Measurements from ENCODE around the gene TMC8.
A peak's percentile ranks its signal among the peaks of the same experiment; 100 is the strongest.
"Not testable (repeated sequence)": the region's sequence is repeated elsewhere in the genome, so short reads cannot be mapped to it uniquely, and the experiment has no call there.

Gene TMC8, protein sequence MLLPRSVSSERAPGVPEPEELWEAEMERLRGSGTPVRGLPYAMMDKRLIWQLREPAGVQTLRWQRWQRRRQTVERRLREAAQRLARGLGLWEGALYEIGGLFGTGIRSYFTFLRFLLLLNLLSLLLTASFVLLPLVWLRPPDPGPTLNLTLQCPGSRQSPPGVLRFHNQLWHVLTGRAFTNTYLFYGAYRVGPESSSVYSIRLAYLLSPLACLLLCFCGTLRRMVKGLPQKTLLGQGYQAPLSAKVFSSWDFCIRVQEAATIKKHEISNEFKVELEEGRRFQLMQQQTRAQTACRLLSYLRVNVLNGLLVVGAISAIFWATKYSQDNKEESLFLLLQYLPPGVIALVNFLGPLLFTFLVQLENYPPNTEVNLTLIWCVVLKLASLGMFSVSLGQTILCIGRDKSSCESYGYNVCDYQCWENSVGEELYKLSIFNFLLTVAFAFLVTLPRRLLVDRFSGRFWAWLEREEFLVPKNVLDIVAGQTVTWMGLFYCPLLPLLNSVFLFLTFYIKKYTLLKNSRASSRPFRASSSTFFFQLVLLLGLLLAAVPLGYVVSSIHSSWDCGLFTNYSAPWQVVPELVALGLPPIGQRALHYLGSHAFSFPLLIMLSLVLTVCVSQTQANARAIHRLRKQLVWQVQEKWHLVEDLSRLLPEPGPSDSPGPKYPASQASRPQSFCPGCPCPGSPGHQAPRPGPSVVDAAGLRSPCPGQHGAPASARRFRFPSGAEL

DNA sequence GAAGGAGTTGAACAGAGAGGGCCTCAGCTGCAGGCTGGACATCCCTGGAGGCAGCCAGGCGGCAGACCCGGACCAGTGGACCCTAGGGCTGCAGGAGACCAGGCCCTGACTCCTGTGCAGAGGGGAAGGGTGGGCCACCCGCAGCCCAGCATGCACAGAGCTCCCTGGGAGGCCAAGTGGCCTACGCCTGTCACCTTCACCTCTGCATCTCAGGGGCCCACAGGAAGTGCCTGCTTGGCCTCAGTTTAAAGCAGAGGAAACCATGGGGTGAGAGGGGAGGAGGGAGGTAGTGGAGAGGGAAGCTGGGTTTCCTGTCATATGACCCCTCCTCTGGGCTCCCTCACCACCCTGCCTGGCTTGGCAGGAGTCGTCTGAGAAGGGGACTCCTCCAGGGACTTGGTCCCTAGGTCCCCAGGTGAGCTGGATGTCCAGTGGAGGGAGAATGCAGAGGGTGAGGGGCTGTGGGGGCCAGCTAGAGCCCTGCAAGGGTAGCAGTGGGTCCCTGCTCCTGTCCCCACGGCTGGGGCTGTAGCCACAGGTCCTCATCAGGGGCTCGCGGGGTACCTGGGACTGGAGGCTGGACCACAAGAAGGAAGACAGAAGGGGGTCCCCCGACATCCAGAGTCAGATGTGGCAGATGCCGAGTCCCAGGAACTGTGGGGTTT is at the start of gene TMC8:
TMC8 (plus strand) TSS at position 335 of the 665 bp plus-strand sequence. CDS start 818 bp downstream, outside the sequence.
- DNase-seq, result no peak

DNA sequence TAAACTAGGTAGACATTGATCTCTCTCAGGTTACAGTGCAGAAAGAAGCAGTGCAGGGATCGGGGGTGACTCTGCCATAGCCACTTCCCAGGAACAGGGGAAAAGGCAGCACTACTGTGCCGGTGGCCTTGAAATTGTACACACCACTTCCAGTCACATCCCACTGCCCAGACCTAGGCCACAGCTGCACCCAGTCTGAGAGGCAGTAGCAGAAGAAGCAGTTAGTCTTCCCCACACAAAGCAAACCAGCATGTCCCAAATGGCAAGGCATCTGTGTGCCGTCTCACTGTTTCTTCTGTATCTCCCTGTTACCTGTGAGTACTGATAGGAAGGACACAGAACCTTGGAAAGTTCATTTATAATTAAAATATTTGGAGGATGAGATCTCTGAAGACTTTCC is 49.0 kb upstream of the TMC8 start:
- DNase-seq, result no peak

- not testable (repeated sequence) for DNase-seq
Observed at GRCh38 chr17:78082355-78082872, 48.2 kb upstream of the TMC8 start.

DNA sequence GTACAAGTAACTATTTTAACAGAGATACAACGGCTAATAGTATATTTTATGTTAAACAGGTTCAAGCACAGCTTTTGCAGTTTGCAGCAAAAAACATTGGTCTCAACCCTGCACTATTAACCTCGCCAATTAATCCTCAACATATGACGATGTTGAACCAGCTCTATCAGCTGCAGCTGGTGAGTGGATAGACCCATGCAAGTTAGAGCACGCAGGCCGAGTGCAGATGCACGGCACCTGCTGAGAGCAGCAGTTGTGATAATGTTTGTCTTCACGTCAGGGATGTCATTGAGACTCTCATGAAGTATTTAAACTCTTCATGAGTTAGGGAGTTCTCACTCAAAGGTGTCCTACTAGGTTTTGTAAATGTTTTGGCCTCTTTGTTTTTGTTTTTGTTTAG is 47.6 kb upstream of the TMC8 start:
- DNase-seq, result peak; percentile 36

GRCh38 chr17:78086740-78087139 is 43.8 kb upstream of the TMC8 start:
- no peak for DNase-seq

GRCh38 chr17:78088529-78088928 is 42.0 kb upstream of the TMC8 start:
- DNase-seq, result no peak

DNA sequence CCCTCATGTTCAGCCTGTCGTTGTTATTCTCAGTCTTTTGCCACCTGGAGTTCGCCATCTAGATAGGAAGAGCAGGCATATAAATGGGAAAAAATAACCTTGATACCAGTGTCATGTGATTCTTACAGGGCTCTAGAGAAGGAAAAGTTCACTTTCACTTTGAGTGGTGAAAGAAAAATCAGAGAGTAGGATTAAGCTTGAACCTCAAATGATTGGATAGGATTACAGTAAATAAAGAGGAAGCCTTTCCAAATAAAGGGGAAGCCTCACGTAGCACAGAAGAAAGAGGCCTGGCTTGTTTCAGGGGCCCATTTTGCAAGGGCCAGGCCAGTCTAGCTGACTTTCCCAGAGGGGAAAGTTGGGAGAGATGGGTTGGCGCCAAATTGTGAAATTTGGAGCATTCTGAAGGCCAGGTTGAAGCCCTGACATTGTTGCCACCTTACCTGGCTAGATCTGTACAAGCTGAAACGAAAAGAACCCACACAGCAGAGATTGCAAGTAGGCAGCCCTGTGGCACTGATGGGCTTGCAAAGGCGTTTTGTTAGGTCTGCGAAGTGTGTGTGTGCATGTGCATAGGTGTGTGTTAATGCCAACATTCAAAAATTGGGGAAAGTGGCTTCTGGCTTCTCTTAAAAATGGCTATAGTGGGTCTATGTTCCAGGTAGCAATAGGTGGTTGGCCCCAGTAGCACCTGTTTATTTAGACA is 40.8 kb upstream of the TMC8 start:
- no peak for DNase-seq

- DNase-seq, result no peak
Observed at GRCh38 chr17:78092794-78093324, 37.7 kb upstream of the TMC8 start.

GRCh38 chr17:78095035-78095434 is 35.5 kb upstream of the TMC8 start:
- DNase-seq, result no peak

- DNase-seq, result no peak
Observed at GRCh38 chr17:78096093-78096492, 34.5 kb upstream of the TMC8 start.

GRCh38 chr17:78101112-78101511 is 29.5 kb upstream of the TMC8 start:
- no peak for DNase-seq

- no peak for DNase-seq
Observed at GRCh38 chr17:78101542-78101941, 29.0 kb upstream of the TMC8 start.

GRCh38 chr17:78103311-78103710 is 27.3 kb upstream of the TMC8 start:
- DNase-seq, result no peak

DNA sequence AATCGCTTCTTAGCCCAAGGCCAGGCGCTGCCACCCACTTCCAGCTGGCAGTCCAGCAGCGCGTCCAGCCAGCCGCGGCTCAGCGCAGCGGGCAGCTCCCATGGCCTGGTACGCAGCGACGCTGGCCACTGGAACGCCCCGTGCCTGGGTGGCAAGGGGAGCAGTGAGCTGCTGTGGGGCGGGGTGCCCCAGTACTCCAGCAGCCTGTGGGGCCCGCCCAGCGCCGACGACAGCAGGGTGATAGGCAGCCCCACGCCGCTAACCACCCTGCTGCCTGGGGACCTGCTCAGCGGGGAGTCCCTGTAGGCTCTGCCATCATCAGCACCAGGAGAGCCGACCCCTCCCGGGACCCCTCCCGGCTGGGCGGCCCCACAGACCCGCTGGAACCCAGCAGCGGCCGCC is 26.0 kb upstream of the TMC8 start:
- no peak for DNase-seq

DNA sequence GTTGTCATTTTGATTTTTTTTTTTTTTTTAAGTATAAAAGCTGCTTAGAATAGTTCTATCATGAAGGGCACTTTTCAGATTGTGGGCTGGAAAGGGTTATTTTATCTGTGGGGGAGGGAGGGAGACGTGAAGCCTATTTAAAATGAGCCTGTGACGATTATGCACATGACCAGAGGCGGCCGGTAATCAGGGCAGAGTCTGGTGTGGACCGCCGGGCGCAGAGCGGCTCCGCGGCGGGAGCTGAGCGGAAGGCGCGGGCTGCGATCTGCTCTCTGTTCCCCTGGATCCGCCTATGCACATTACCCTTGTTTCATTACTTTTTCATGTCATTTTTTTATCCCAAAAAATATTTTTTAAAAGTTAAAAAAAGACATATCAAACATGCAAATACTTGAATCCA is 25.5 kb upstream of the TMC8 start:
- no peak for DNase-seq

DNA sequence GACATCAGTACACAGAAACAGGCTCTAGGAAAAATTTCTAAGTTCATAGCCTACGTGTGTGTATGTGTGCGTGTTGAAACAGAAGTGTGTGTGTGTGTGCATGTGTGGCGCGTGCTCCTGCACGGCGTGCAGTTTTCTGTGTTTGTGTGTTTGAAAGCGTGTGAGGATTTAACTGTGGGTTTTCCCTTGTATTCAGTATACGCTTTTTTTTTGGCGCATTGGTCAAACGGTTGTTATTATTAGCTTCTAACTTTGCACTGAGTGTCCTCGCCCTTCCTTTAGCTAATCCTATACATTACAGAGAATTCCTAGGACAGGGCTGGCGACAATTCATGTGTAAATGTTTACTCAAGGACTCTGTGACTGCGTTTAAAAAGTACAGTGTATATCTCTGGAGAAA is 25.0 kb upstream of the TMC8 start:
- DNase-seq, result no peak

DNA sequence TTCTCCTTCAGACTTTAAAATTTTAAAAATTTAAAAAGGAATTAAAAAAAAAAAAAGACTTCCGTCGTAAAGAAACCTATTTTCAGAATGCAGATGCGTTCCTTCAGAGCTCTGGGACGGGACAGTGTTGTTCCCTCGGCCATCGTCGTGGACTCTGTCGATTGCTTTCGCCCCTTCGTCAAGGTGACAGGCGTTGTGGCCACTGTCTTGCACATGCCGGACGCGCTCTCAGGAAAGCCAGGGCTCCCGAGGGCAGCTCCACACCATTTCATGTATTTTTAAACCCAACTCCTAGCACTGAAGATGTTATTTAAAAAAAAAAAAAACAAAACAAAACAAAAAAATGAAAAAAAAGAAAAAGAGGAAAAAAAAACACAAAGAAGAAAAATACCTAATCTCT is 24.4 kb upstream of the TMC8 start:
- DNase-seq, result no peak

DNA sequence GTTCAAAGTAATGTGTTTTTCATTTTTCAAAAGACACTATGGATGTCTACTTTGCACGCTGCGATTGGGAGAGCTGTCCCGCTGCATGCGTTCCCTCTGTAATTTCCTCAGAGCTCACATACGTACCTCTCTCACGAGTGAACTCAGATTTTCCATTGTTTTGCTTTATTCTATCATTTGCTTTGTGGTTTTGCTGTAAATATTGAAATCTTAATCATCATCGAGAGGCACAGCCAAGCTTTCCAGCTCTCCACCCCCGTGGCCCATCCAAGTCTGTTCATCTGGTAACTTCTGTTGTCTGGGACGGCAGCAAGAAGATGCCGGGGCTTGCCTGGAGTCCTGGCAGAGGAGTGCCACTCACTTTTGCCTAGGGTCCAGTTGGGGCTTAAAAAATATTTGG is 23.1 kb upstream of the TMC8 start:
- DNase-seq, result no peak

- DNase-seq, result no peak
Observed at GRCh38 chr17:78107976-78108725, 22.4 kb upstream of the TMC8 start.

DNA sequence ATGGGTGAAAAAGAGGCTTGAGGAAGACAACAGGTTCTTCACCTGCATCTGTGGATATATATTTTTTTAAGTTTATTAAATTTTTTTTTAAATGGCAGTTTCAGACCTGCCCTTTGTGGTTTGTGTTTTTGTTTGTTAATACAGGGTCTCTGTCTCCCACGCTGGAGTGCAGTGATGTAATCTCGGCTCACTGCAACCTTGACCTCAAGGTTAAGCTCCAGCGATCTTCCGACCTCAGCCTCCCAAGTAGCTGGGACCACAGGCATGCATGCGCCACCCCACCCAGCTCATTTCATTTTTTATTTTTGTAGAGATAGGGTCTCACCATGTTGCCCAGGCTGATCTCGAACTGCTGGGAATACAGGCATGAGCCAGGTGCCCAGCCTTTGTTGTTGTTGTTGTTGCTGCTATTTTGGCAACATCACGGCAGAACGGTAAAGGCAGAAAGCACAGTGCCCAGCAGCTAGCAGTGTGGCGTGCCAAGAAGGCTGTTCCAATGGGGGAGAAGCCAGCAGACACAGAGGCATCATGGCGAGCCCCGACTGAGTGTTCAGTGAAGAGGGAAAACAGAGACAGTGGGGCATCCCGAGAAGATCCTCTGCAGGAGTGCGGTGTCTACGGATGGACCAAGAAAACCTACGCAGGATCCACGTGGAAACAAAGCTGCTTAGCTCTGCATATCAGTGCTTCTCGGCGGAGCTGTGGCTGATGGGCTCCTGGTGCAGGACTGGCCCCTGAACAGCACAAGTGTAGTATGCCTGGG is 21.7 kb upstream of the TMC8 start:
- DNase-seq, result no peak

DNA sequence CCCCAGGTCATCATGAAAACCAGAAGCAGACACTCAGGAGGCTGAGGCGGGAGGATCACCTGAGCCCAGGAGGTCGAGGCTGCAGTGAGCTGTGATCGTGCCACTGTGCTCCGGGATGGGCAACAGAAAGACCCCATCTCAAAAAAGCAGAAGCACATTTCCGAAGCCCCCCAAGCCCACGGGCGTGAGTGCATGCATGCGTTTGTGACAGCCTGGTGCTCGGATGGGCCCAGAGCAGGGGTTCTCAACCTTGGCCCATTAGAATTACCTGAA is 21.1 kb upstream of the TMC8 start:
- no peak for DNase-seq
